HepG2 (cell line): ENCODE data around the gene NSL1. TPM values are rescaled to one million over a fixed set of nuclear protein-coding genes. Genes with fewer than 3 reads are reported as not detected.

Source experiments
- DPF2 ChIP-seq: sonication (generic); formaldehyde crosslinking; IDR thresholded peaks from 2 replicates; pipeline ENCODE4 v1.4.0; 2020; ENCODE audit warnings: mild to moderate bottlenecking, low read depth, missing genetic modification reagents, borderline replicate concordance
- FOXA3 ChIP-seq: IDR thresholded peaks from 2 replicates; pipeline ENCODE4 v1.6.1; 2016; ENCODE audit warnings: missing genetic modification reagents, missing compliant biosample characterization
- GATAD2A ChIP-seq: IDR thresholded peaks from 2 replicates; pipeline ENCODE4 v1.6.1; 2016
- GTF3A ChIP-seq: sonication (generic); formaldehyde crosslinking; conservative IDR thresholded peaks from 2 replicates; pipeline ENCODE4 v1.4.0; 2020; ENCODE audit warnings: mild to moderate bottlenecking, missing genetic modification reagents
- HMG20B ChIP-seq: conservative IDR thresholded peaks from 2 replicates; pipeline ENCODE4 v1.6.1; 2016; ENCODE audit warnings: missing genetic modification reagents, missing compliant biosample characterization
- IKZF5 ChIP-seq: IDR thresholded peaks from 2 replicates; pipeline ENCODE4 v1.6.1; 2018; ENCODE audit warnings: missing genetic modification reagents, mild to moderate bottlenecking, missing compliant biosample characterization
- IRX3 ChIP-seq: sonication (generic); formaldehyde crosslinking; IDR thresholded peaks from 2 replicates; pipeline ENCODE4 v1.8.1; 2023; ENCODE audit warnings: mild to moderate bottlenecking, low read depth, missing genetic modification reagents, borderline replicate concordance
- ISX ChIP-seq: sonication (generic); formaldehyde crosslinking; conservative IDR thresholded peaks from 2 replicates; pipeline ENCODE4 v1.5.0; 2020; ENCODE audit warnings: missing genetic modification reagents
- KAT8 ChIP-seq: IDR thresholded peaks from 2 replicates; pipeline ENCODE4 v1.6.1; 2016; ENCODE audit warnings: missing genetic modification reagents, missing compliant biosample characterization
- KLF6 ChIP-seq: IDR thresholded peaks from 2 replicates; pipeline ENCODE4 v1.8.0; 2016; ENCODE audit warnings: missing biosample characterization, missing genetic modification reagents
- NCOR1 ChIP-seq: fragments of 200-600 bp; sonication (generic); IDR thresholded peaks from 2 replicates; pipeline ENCODE4 v1.7.0; 2017; ENCODE audit warnings: antibody characterized with exemption, low read length, borderline replicate concordance
- POGZ ChIP-seq: sonication (generic); formaldehyde crosslinking; IDR thresholded peaks from 2 replicates; pipeline ENCODE4 v1.4.0; 2020; ENCODE audit warnings: mild to moderate bottlenecking, missing genetic modification reagents
- RXRA ChIP-seq: sonication (generic); formaldehyde crosslinking; IDR thresholded peaks from 2 replicates; pipeline ENCODE4 v1.5.1; 2020; ENCODE audit warnings: missing genetic modification reagents
- SP4 ChIP-seq: sonication (generic); formaldehyde crosslinking; IDR thresholded peaks from 2 replicates; pipeline ENCODE4 v1.8.1; 2023; ENCODE audit warnings: mild to moderate bottlenecking, missing genetic modification reagents
- STAT6 ChIP-seq: sonication (generic); formaldehyde crosslinking; IDR thresholded peaks from 2 replicates; pipeline ENCODE4 v1.4.0; 2020; ENCODE audit warnings: missing genetic modification reagents, mild to moderate bottlenecking, borderline replicate concordance
- TAF1 ChIP-seq: sonication (generic); formaldehyde crosslinking; IDR thresholded peaks from 2 replicates; pipeline ENCODE4 v1.4.0; 2020; ENCODE audit warnings: missing genetic modification reagents
- ZEB1 ChIP-seq: IDR thresholded peaks from 2 replicates; pipeline ENCODE4 v1.6.1; 2012; ENCODE audit warnings: mild to moderate bottlenecking, low read depth, inconsistent platforms; ENCODE audit not compliant: insufficient replicate concordance
- ZNF30 ChIP-seq: sonication (generic); formaldehyde crosslinking; IDR thresholded peaks from 2 replicates; pipeline ENCODE4 v1.5.0; 2020; ENCODE audit warnings: mild to moderate bottlenecking, missing genetic modification reagents
- ZNF331 ChIP-seq: sonication (generic); formaldehyde crosslinking; IDR thresholded peaks from 2 replicates; pipeline ENCODE4 v1.4.0; 2020; ENCODE audit warnings: missing genetic modification reagents
- ZNF552 ChIP-seq: sonication (generic); formaldehyde crosslinking; IDR thresholded peaks from 2 replicates; pipeline ENCODE4 v1.9.0; 2022; ENCODE audit warnings: missing genetic modification reagents, mild to moderate bottlenecking, borderline replicate concordance
- ZNF747 ChIP-seq: sonication (generic); formaldehyde crosslinking; IDR thresholded peaks from 2 replicates; pipeline ENCODE4 v1.8.1; 2023; ENCODE audit warnings: missing genetic modification reagents, mild to moderate bottlenecking, borderline replicate concordance
- ZNF777 ChIP-seq: sonication (generic); formaldehyde crosslinking; IDR thresholded peaks from 2 replicates; pipeline ENCODE4 v1.4.0; 2020; ENCODE audit warnings: missing genetic modification reagents
- ZNF792 ChIP-seq: IDR thresholded peaks from 2 replicates; pipeline ENCODE4 v1.6.1; 2016
- polyA plus RNA-seq, 8 experiments: library from polyadenylated mRNA; depleted of rRNA in 3 of 8; stranded (reverse) in 7 of 8; unstranded in 1 of 8; fragments of >200 nt; fragmentation: Illumina TruSeq in 4 of 8; extraction: Trizol in 4 of 8; gene quantifications; 2 replicates each; pipeline versions ENCODE4 v1.2.1 to v1.2.3, GENCODE V29; 2011 to 2016; ENCODE audit warnings: low read depth in 4 of 8, missing spikeins in 1 of 8, mixed read lengths in 1 of 8; ENCODE audit not compliant: insufficient read depth in 1 of 8
- total RNA-seq, 5 experiments: library from RNA; depleted of rRNA; stranded (reverse); fragments of >200 nt; fragmentation: Illumina TruSeq; extraction: Trizol; gene quantifications; 2 replicates each; pipeline ENCODE4 v1.2.3, GENCODE V29; 2016; ENCODE audit warnings: low read depth in 1 of 5
- TF ChIP-seq, protein P1 (sequence below): sonication (generic); formaldehyde crosslinking; IDR thresholded peaks from 2 replicates; pipeline ENCODE4 v1.8.0; 2022; ENCODE audit warnings: mild to moderate bottlenecking, missing genetic modification reagents

The NSL1 gene
- total and polyA plus RNA-seq, 2 of the 13 experiments (the other 11 are each of a cell fraction or from before 2014, with no cell fraction given) = 34.5 to 77.4 TPM

- TF ChIP-seq TAF1 (CRISPR knock-in tag) (0 out of 2 replicates have a peak, but pooled peaks have one; percentile 20), ISX (no peak), KAT8 (peak; percentile 44; the same call in 1 of the 2 replicates), GTF3A (CRISPR knock-in tag) (no peak), ZNF792 (peak; percentile 64; the same call in 1 of the 2 replicates), NCOR1 (peak; percentile 45; the same call in 1 of the 2 replicates), ZNF777 (no peak), RXRA (CRISPR knock-in tag) (peak; percentile 78; the same call in 1 of the 2 replicates), ZNF30 (no peak), ZNF747 (CRISPR knock-in tag) (no peak), ZEB1 (peak; percentile 79), POGZ (CRISPR knock-in tag) (0 out of 2 replicates have a peak, but pooled peaks have one; percentile 37), STAT6 (CRISPR knock-in tag) (peak; percentile 49; the same call in 1 of the 2 replicates), KLF6 (CRISPR knock-in tag) (no peak), ZNF552 (CRISPR knock-in tag) (no peak), FOXA3 (CRISPR knock-in tag) (peak; percentile 81), GATAD2A (CRISPR knock-in tag) (peak; percentile 78), IKZF5 (CRISPR knock-in tag) (peak; percentile 47; the same call in 1 of the 2 replicates), ZNF331 (CRISPR knock-in tag) (peak; percentile 61; the same call in 1 of the 2 replicates), HMG20B (CRISPR knock-in tag) (0 out of 2 replicates have a peak, but pooled peaks have one; percentile 38), DPF2 (CRISPR knock-in tag) (peak; percentile 78), SP4 (CRISPR knock-in tag) (0 out of 2 replicates have a peak, but pooled peaks have one; percentile 27), IRX3 (CRISPR knock-in tag) (no peak)
- TF ChIP-seq, protein P1, sequence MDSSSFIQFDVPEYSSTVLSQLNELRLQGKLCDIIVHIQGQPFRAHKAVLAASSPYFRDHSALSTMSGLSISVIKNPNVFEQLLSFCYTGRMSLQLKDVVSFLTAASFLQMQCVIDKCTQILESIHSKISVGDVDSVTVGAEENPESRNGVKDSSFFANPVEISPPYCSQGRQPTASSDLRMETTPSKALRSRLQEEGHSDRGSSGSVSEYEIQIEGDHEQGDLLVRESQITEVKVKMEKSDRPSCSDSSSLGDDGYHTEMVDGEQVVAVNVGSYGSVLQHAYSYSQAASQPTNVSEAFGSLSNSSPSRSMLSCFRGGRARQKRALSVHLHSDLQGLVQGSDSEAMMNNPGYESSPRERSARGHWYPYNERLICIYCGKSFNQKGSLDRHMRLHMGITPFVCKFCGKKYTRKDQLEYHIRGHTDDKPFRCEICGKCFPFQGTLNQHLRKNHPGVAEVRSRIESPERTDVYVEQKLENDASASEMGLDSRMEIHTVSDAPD = no peak
These were observed 36.3 kb upstream of the NSL1 start (continued) for GRCh38 chr1:212827831-212828278.
